Peyer's patch (tissue), 4 donors: ENCODE data around the gene TUBGCP3.

Source experiments
- CTCF ChIP-seq, 6 experiments: fragments of 450-650 bp in 4 of 6; fragments of 200-600 bp in 2 of 6; sonication (generic) in 1 of 6; IDR thresholded peaks; one replicate each; pipeline ENCODE4 v1.5.1; 2017 to 2019; ENCODE audit warnings: antibody characterized with exemption in 6 of 6, mild to moderate bottlenecking in 3 of 6, moderate library complexity in 1 of 6
- POLR2A ChIP-seq, 2 donors: fragments of 450-650 bp; IDR thresholded peaks; one replicate each; pipeline ENCODE4 v1.5.1; 2017; ENCODE audit warnings: antibody characterized with exemption in 2 of 2, mild to moderate bottlenecking in 2 of 2, moderate library complexity in 2 of 2

GRCh38 chr13:112627161-112627560 lies 39.2 kb upstream of the TUBGCP3 start:
- TF ChIP-seq CTCF (IDR thresholded peaks at IDR 0.05) (no peak), POLR2A (IDR thresholded peaks at IDR 0.05) (no peak)
